ENCODE results near the gene CEP43.

CEP43 gene

GRCh38 chr6:166998256-166999144, 697 bp upstream of the CEP43 start:
- Histone ChIP-seq H3K4me1 (ENCODE audit: control insufficient read depth, low read length) (peaks cover 33% of the 10 kb centered on the region), H3K27me3 (ENCODE audit: control insufficient read depth, low read length) (no peaks in the 10 kb centered on the region), H3K27ac (ENCODE audit: low read depth, low read length) (peak overlapping the region; percentile 71), H3K79me2 (ENCODE audit: control insufficient read depth, low read length) (peaks cover 91% of the 10 kb centered on the region), H3K9me3 (ENCODE audit: control insufficient read depth, insufficient read depth, low read length) (no peaks in the 10 kb centered on the region), H3K4me3 (ENCODE audit: low read length) (peak overlapping the region; percentile 93), H4K20me1 (ENCODE audit: control insufficient read depth, insufficient read depth, low read depth, low read length) (peaks cover 20% of the 10 kb centered on the region), H3K9me2 (replicated peaks; ENCODE audit: control insufficient read depth, low read length) (no peaks in the 10 kb centered on the region), H3F3A (ENCODE audit: control insufficient read depth, insufficient read depth) (0 out of 2 replicates have a peak, but pooled peaks cover 3% of the 10 kb centered on the region), H3K36me3 (ENCODE audit: control insufficient read depth, low read length) (peaks cover 83% of the 10 kb centered on the region), H3K4me2 (ENCODE audit: low read length) (peak overlapping the region; percentile 70)
- TF ChIP-seq CTCF (IDR thresholded peaks at IDR 0.05; ENCODE audit: low read depth, low read length, poor library complexity, severe bottlenecking), result no peak
- no peak for TF ChIP-seq EZH2phosphoT487 (IDR thresholded peaks at IDR 0.05; ENCODE audit: borderline replicate concordance, low read length)

GRCh38 chr6:166999884-167000253, 672 bp downstream of the CEP43 start:
- Histone ChIP-seq H3K27me3 (ENCODE audit: control insufficient read depth, low read length) (no peaks in the 10 kb centered on the region), H3K9me2 (replicated peaks; ENCODE audit: control insufficient read depth, low read length) (no peaks in the 10 kb centered on the region), H3F3A (ENCODE audit: control insufficient read depth, insufficient read depth) (0 out of 2 replicates have a peak, but pooled peaks cover 3% of the 10 kb centered on the region), H3K4me3 (ENCODE audit: low read length) (peak overlapping the region; percentile 93), H3K36me3 (ENCODE audit: control insufficient read depth, low read length) (peaks cover 81% of the 10 kb centered on the region), H3K9me3 (ENCODE audit: control insufficient read depth, insufficient read depth, low read length) (no peaks in the 10 kb centered on the region), H3K79me2 (ENCODE audit: control insufficient read depth, low read length) (peaks cover 88% of the 10 kb centered on the region), H3K27ac (ENCODE audit: low read depth, low read length) (peak overlapping the region; percentile 54), H4K20me1 (ENCODE audit: control insufficient read depth, insufficient read depth, low read depth, low read length) (peaks cover 20% of the 10 kb centered on the region), H3K4me1 (ENCODE audit: control insufficient read depth, low read length) (peaks cover 33% of the 10 kb centered on the region), H3K4me2 (ENCODE audit: low read length) (peak overlapping the region; percentile 73)
- TF ChIP-seq EZH2phosphoT487 (IDR thresholded peaks at IDR 0.05; ENCODE audit: borderline replicate concordance, low read length), result no peak
- TF ChIP-seq CTCF (IDR thresholded peaks at IDR 0.05; ENCODE audit: low read depth, low read length, poor library complexity, severe bottlenecking), result no peak

- Histone ChIP-seq H3K27ac (ENCODE audit: low read depth, low read length) (no peak overlapping the region), H3K36me3 (ENCODE audit: control insufficient read depth, low read length) (peaks cover 84% of the 10 kb centered on the region), H3K9me3 (ENCODE audit: control insufficient read depth, insufficient read depth, low read length) (no peaks in the 10 kb centered on the region), H3K4me3 (ENCODE audit: low read length) (peak overlapping the region; percentile 93), H3K4me1 (ENCODE audit: control insufficient read depth, low read length) (peaks cover 33% of the 10 kb centered on the region), H3K27me3 (ENCODE audit: control insufficient read depth, low read length) (no peaks in the 10 kb centered on the region), H3F3A (ENCODE audit: control insufficient read depth, insufficient read depth) (0 out of 2 replicates have a peak, but pooled peaks cover 3% of the 10 kb centered on the region), H3K9me2 (replicated peaks; ENCODE audit: control insufficient read depth, low read length) (no peaks in the 10 kb centered on the region), H4K20me1 (ENCODE audit: control insufficient read depth, insufficient read depth, low read depth, low read length) (peaks cover 20% of the 10 kb centered on the region; the same call in 1 of the 2 replicates), H3K79me2 (ENCODE audit: control insufficient read depth, low read length) (peaks cover 85% of the 10 kb centered on the region), H3K4me2 (ENCODE audit: low read length) (peak overlapping the region; percentile 73)
- TF ChIP-seq CTCF (IDR thresholded peaks at IDR 0.05; ENCODE audit: low read depth, low read length, poor library complexity, severe bottlenecking) (no peak), EZH2phosphoT487 (IDR thresholded peaks at IDR 0.05; ENCODE audit: borderline replicate concordance, low read length) (no peak)
Measured at GRCh38 chr6:167000759-167001158, 1.6 kb downstream of the CEP43 start.
